ENCODE data around the gene EPHA2.

GRCh38 chr1:16080422-16081150 is 75.3 kb downstream of the EPHA2 start:
- TF ChIP-seq CTCF (IDR thresholded peaks at IDR 0.05) (no peak), POLR2A (IDR thresholded peaks at IDR 0.05) (no peak)
